Mucosa of rectum (tissue), 2 donors: ENCODE data around the gene C20orf96.
"Not testable (repeated sequence)": the region's sequence is repeated elsewhere in the genome, so short reads cannot be mapped to it uniquely, and the experiment has no call there.

Experiments
- H3K27ac ChIP-seq, 2 donors: one replicate each; pipeline ENCODE4 v1.7.0; 2013; ENCODE audit warnings: inconsistent platforms in 2 of 2, low read depth in 2 of 2, low read length in 2 of 2
- H3K27me3 ChIP-seq, 2 donors: one replicate each; pipeline ENCODE4 v1.7.0; 2013; ENCODE audit warnings: low read length in 2 of 2; ENCODE audit not compliant: control insufficient read depth in 2 of 2, insufficient read depth in 2 of 2
- H3K36me3 ChIP-seq, 2 donors: one replicate each; pipeline ENCODE4 v1.7.0; 2013; ENCODE audit warnings: low read length in 2 of 2; ENCODE audit not compliant: control insufficient read depth in 2 of 2, insufficient read depth in 2 of 2
- H3K4me1 ChIP-seq, 2 donors: one replicate each; pipeline ENCODE4 v1.7.0; 2013; ENCODE audit warnings: low read length in 2 of 2, mild to moderate bottlenecking in 1 of 2; ENCODE audit not compliant: control insufficient read depth in 2 of 2, insufficient read depth in 2 of 2
- H3K4me3 ChIP-seq, 2 donors: one replicate each; pipeline ENCODE4 v1.7.0; 2013; ENCODE audit warnings: low read length in 2 of 2
- H3K9ac ChIP-seq, 2 donors: one replicate each; pipeline ENCODE4 v1.7.0; 2013; ENCODE audit warnings: low read length in 2 of 2, low read depth in 1 of 2, mild to moderate bottlenecking in 1 of 2
- H3K9me3 ChIP-seq, 2 donors: one replicate each; pipeline ENCODE4 v1.7.0; 2013; ENCODE audit warnings: low read length in 2 of 2; ENCODE audit not compliant: control insufficient read depth in 2 of 2
- donor health status: healthy.
- donor health status: Normal muscosa, but diverticular disease.

C20orf96 gene

GRCh38 chr20:235891-236290 lies 54.7 kb downstream of the C20orf96 start:
- Histone ChIP-seq H3K27me3 (no peaks in the 10 kb centered on the region), H3K4me3 (no peak overlapping the region), H3K9me3 (no peaks in the 10 kb centered on the region), H3K9ac (no peak overlapping the region), H3K4me1 (no peaks in the 10 kb centered on the region), H3K27ac (no peak overlapping the region), H3K36me3 (no peaks in the 10 kb centered on the region)

DNA sequence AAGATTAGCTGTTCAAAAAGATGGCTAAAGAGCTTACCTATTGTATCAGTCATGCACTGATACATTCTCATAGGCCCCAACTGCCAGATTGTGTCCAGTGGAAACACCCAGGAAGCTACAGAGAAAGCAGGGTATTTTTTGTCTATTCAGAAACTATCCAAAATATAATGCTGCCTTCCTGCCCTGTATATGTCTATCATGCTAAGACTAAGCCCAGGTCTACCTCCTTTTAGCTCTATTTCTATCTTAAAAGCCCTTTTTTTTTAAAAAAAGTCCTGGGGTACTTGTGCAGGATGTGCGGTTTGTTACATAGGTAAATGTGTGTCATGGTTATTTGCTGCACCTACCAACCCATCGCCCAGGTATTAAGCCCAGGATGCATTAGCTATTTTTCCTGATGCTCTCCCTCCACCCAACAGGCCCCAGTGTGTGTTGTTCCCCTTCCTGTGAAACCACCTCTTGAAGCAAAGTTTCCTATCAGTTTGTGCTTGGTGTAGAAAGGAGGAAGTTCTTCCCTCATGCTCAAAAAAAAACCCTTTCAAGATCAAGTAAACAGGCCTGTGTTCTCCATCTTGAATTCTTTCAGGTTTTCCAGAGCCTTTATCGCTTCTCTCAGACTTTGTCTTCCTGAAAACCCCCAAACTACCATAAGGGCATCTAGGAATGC lies 63.0 kb downstream of the C20orf96 start:
- H3K9me3 ChIP-seq = no peaks in the 10 kb centered on the region
- no peaks in the 10 kb centered on the region for H3K36me3 ChIP-seq
- H3K4me3 ChIP-seq = no peak overlapping the region
- no peaks in the 10 kb centered on the region for H3K27me3 ChIP-seq
- H3K4me1 ChIP-seq = no peaks in the 10 kb centered on the region
- no peak overlapping the region for H3K9ac ChIP-seq
- H3K27ac ChIP-seq = no peak overlapping the region

- H3K9ac ChIP-seq = no peak within 1 kb of the TSS
- no peaks in the 10 kb centered on the region for H3K36me3 ChIP-seq
- no peaks in the 10 kb centered on the region for H3K4me1 ChIP-seq
- no peak within 1 kb of the TSS for H3K4me3 ChIP-seq
- no peaks in the 10 kb centered on the region for H3K27me3 ChIP-seq
- no peak within 1 kb of the TSS for H3K27ac ChIP-seq
- H3K9me3 ChIP-seq = no peaks in the 10 kb centered on the region
Measured at GRCh38 chr20:226958-227357, 63.6 kb downstream of the C20orf96 start, which contains the start of gene DEFB129. DEFB129 (plus strand) TSS chr20:227258; CDS start chr20:227289, 31 bp downstream.

GRCh38 chr20:225879-226278 lies 64.7 kb downstream of the C20orf96 start:
- H3K4me3 ChIP-seq = not testable (repeated sequence)

DNA sequence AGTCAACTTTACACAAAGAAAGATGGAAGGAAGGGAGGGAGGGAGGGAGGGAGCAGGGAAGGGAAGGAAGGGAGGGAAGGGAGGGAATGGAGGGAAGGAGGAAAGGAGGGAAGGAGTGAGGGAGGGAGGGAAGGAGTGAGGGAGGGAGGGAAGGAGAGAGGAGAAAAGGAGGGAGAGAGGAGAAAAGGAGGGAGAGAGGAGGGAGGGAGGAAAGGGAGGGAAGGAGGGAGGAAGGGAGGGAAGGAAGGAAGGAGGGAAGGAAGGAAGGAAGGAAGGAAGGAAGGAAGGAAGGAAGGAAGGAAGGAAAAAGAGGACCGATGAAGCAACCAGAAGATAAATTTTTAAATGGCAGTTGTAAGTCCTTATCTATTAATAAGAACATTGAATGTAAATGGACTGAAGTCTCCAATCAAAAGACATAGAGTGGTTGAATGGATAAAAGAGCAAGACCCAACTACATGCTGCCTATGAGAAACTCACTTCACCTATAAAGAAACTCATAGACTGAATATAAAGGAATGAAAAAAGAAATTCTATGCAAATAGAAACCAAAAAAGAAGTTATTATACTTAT lies 69.2 kb downstream of the C20orf96 start:
- no peak overlapping the region for H3K27ac ChIP-seq
- no peaks in the 10 kb centered on the region for H3K4me1 ChIP-seq
- peaks cover 8 to 9% of the 10 kb centered on the region in 2 donors for H3K27me3 ChIP-seq
- H3K9me3 ChIP-seq = no peaks in the 10 kb centered on the region
- H3K4me3 ChIP-seq = no peak overlapping the region
- no peaks in the 10 kb centered on the region for H3K36me3 ChIP-seq
- no peak overlapping the region for H3K9ac ChIP-seq

More at GRCh38 chr20:225879-226278, 64.7 kb downstream of the C20orf96 start:
- not testable (repeated sequence) for H3K36me3 ChIP-seq, H3K4me1 ChIP-seq, H3K9me3 ChIP-seq, H3K9ac ChIP-seq, H3K27ac ChIP-seq, H3K27me3 ChIP-seq
